Memory B cell (primary cell): Measurements from ENCODE around the gene CFAP410.

Experiments used
- ATAC-seq: fragments of 150-1000 bp; cut with Tn5 transposase; 2 replicates; pipeline ENCODE4 v1.10.0; 2021; ENCODE audit warnings: low read depth, mild to moderate bottlenecking, moderate library complexity
- DNase-seq, 2 donors: peaks; one replicate each; pipeline ENCODE4 v3.0.0; 2022; ENCODE audit warnings: low spot score in 2 of 2
- H3K27ac Mint-ChIP-seq: one replicate; pipeline ENCODE4 v1.8.0; 2022; ENCODE audit warnings: mild to moderate bottlenecking, moderate library complexity, mixed read lengths
- H3K27me3 Mint-ChIP-seq: one replicate; pipeline ENCODE4 v1.8.0; 2022; ENCODE audit warnings: mixed read lengths
- H3K36me3 Mint-ChIP-seq: one replicate; pipeline ENCODE4 v1.8.0; 2022; ENCODE audit warnings: mild to moderate bottlenecking, mixed read lengths
- H3K4me1 Mint-ChIP-seq: one replicate; pipeline ENCODE4 v1.8.0; 2022; ENCODE audit warnings: mixed read lengths
- H3K4me3 Mint-ChIP-seq: one replicate; pipeline ENCODE4 v1.8.0; 2022; ENCODE audit warnings: mild to moderate bottlenecking, moderate library complexity, mixed read lengths
- H3K9me3 Mint-ChIP-seq: one replicate; pipeline ENCODE4 v1.8.0; 2022; ENCODE audit warnings: mixed read lengths

The CFAP410 gene

DNA sequence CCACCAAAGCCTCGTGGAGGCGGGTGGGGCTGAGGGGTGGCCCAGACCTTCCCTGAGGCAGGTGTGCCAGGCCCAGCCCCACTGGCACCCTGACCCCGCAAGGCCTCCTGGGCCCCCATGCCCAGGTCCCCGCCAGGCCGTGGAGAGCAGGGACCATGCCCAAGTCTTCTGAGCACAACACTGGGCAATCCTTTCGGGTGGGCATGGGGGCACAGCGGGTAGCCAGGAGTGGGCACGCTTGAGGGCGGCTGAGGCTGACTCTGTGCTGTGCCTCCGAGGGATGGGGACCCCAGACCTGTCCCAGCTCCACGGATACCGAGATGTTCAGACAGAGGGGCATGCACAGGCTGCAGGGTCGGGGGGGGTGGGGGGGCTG, 12.9 kb downstream of the CFAP410 start:
- Mint-ChIP-seq H3K36me3 (peaks cover 7% of the 10 kb centered on the region), H3K27ac (no peak overlapping the region), H3K9me3 (no peaks in the 10 kb centered on the region), H3K27me3 (no peaks in the 10 kb centered on the region), H3K4me3 (no peak overlapping the region), H3K4me1 (peaks cover 3% of the 10 kb centered on the region)
- ATAC-seq (no peak), DNase-seq (no peak)

DNA sequence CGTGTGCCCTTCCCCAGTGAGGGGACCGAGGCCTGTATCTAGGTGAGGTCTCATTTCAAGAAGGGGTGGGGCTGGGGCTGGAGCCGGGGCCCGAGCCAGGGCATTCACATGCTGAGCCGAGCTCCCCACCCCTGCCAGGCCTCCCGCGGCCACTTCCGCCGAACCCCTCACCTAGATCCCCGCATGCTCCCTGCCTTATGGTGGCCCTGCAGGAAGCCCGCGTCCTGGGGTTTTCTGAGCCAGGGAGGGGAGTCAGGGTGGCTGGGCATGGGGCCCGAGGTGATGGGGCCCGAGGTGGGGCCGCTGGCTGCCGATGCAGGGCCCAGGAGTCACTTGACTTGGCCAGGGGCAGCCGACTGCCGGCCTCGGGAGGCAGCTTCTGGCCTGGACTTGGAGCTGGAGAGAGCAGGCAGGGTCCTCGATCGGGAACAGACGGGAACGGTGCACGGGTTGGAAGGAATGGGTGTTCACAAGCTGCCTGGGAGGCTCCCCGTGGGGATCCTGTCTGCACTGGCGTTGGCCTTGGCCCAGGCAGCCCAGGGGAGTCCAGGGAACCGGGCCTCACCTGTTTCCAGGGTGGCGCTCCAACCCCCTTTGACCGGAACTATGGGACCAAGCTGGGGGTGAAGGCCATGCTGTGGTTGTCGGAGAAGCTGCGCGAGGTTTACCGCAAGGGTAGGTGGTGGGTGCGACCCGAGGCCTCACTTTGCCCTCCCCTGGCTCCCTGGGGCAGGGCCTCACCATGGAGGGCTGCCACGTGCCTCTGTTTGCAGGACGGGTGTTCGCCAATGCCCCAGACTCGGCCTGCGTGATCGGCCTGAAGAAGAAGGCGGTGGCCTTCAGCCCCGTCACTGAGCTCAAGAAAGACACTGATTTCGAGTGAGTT, 13.6 kb downstream of the CFAP410 start:
- DNase-seq = no peak
- Mint-ChIP-seq H3K27me3 (no peaks in the 10 kb centered on the region), H3K4me1 (peaks cover 3% of the 10 kb centered on the region), H3K4me3 (no peak overlapping the region), H3K9me3 (no peaks in the 10 kb centered on the region), H3K27ac (no peak overlapping the region), H3K36me3 (peaks cover 7% of the 10 kb centered on the region)
- ATAC-seq = no peak

GRCh38 chr21:44324854-44325107, 14.4 kb downstream of the CFAP410 start:
- no peak overlapping the region for H3K27ac Mint-ChIP-seq
- no peaks in the 10 kb centered on the region for H3K9me3 Mint-ChIP-seq
- H3K4me3 Mint-ChIP-seq = no peak overlapping the region
- ATAC-seq = no peak
- H3K4me1 Mint-ChIP-seq = peaks cover 3% of the 10 kb centered on the region
- H3K27me3 Mint-ChIP-seq = no peaks in the 10 kb centered on the region
- DNase-seq = no peak
- peaks cover 7% of the 10 kb centered on the region for H3K36me3 Mint-ChIP-seq

DNA sequence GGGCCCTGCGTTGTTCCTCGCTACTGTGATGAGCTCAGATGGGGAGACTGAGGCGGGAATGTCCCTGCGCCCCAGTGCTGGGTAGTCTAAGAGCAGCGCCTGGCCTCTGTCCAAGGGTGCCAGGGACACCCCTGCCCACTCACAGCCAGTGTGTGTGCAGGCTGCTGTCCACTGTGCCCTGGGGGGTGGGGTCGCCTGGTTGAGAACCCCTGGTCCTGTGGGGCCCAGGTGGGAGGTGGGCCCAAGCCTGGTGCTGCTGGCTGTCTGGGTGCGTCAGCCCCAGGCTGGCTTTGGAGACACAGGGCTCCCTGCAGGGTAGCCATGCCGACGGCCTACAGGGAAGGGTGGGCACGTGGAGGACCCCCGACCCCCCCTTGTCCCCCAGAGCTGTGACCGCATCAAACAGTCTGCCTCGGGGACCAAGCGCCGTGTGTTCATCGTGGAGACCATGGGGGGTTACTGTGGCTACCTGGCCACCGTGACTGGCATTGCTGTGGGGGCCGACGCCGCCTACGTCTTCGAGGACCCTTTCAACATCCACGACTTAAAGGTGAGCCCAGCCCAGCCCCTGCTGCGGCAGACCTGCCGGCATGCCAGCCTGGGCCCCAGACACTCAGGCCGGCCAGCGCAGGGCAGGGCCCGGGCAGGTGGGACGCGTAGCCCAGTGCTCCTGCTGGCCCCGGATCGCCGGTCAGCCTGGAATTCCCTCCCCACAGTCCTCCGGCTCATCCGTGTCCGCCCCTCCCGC, 14.9 kb downstream of the CFAP410 start:
- H3K4me1 Mint-ChIP-seq = peaks cover 3% of the 10 kb centered on the region
- no peak for ATAC-seq
- no peak overlapping the region for H3K4me3 Mint-ChIP-seq
- no peaks in the 10 kb centered on the region for H3K27me3 Mint-ChIP-seq
- no peaks in the 10 kb centered on the region for H3K9me3 Mint-ChIP-seq
- no peak for DNase-seq
- H3K36me3 Mint-ChIP-seq = peaks cover 7% of the 10 kb centered on the region
- H3K27ac Mint-ChIP-seq = no peak overlapping the region

DNA sequence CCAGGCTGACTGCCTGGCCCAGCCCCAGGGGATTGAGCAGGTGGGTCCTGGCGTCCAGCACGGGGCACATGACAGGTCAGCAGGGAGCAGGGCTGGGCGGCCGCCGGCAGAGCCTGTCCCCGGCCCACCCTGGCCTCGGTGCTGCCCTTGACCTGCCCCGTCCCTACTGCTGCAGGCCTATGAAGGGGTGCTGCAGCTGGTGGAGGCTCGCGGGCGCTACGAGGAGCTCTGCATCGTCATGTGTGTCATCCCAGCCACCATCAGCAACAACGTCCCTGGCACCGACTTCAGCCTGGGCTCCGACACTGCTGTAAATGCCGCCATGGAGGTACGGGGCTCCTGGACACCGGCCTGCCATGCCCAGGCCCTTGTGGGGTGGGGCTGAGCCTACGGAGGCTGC, 15.6 kb downstream of the CFAP410 start:
- H3K4me3 Mint-ChIP-seq = no peak overlapping the region

GRCh38 chr21:44322621-44323325, 16.4 kb downstream of the CFAP410 start:
- no peaks in the 10 kb centered on the region for H3K4me1 Mint-ChIP-seq
- H3K27me3 Mint-ChIP-seq = no peaks in the 10 kb centered on the region
- DNase-seq = no peak
- ATAC-seq = no peak
- H3K4me3 Mint-ChIP-seq = no peak overlapping the region
- no peaks in the 10 kb centered on the region for H3K9me3 Mint-ChIP-seq
- peaks cover 7% of the 10 kb centered on the region for H3K36me3 Mint-ChIP-seq
- no peak overlapping the region for H3K27ac Mint-ChIP-seq

More for the DNA sequence above, 15.6 kb downstream of the CFAP410 start:
- Mint-ChIP-seq H3K27ac (no peak overlapping the region), H3K36me3 (peaks cover 7% of the 10 kb centered on the region), H3K9me3 (no peaks in the 10 kb centered on the region), H3K27me3 (no peaks in the 10 kb centered on the region), H3K4me1 (peaks cover 3% of the 10 kb centered on the region)
- DNase-seq = no peak
- no peak for ATAC-seq

- no peak overlapping the region for H3K27ac Mint-ChIP-seq
- peaks cover 7% of the 10 kb centered on the region for H3K36me3 Mint-ChIP-seq
- DNase-seq (no peak), ATAC-seq (no peak)
- H3K27me3 Mint-ChIP-seq = no peaks in the 10 kb centered on the region
- H3K4me1 Mint-ChIP-seq = no peaks in the 10 kb centered on the region
- no peak overlapping the region for H3K4me3 Mint-ChIP-seq
- no peaks in the 10 kb centered on the region for H3K9me3 Mint-ChIP-seq
Observed at GRCh38 chr21:44321846-44322450, 17.2 kb downstream of the CFAP410 start.

DNA sequence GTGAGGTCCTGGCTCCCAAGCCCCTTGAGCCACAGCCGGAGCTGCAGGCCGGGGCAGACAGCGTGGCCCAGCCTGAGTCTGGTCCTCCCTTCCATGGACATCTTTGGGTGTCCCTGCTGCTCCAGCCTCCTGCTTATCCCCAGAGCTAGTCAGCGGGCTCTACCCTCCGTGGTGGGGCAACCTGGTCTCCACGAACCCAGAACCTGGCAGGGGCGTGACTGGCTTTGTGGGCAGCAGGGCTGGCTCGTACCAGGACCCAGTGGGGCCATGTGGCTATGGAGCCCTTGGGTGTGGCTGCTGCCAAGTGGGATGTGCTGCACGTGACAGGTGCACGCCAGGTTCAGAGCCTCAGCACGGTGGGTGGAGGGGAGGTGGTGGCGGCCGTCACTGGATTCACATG, 18.3 kb downstream of the CFAP410 start:
- Mint-ChIP-seq H3K4me3 (no peak overlapping the region), H3K27ac (no peak overlapping the region), H3K4me1 (no peaks in the 10 kb centered on the region), H3K36me3 (peaks cover 10% of the 10 kb centered on the region), H3K27me3 (no peaks in the 10 kb centered on the region), H3K9me3 (no peaks in the 10 kb centered on the region)
- DNase-seq (no peak), ATAC-seq (no peak)

GRCh38 chr21:44319407-44320065, 19.7 kb downstream of the CFAP410 start:
- Mint-ChIP-seq H3K9me3 (no peaks in the 10 kb centered on the region), H3K27me3 (no peaks in the 10 kb centered on the region), H3K36me3 (peaks cover 8% of the 10 kb centered on the region), H3K4me1 (no peaks in the 10 kb centered on the region), H3K27ac (no peak overlapping the region), H3K4me3 (no peak overlapping the region)
- no peak for ATAC-seq
- DNase-seq = no peak

DNA sequence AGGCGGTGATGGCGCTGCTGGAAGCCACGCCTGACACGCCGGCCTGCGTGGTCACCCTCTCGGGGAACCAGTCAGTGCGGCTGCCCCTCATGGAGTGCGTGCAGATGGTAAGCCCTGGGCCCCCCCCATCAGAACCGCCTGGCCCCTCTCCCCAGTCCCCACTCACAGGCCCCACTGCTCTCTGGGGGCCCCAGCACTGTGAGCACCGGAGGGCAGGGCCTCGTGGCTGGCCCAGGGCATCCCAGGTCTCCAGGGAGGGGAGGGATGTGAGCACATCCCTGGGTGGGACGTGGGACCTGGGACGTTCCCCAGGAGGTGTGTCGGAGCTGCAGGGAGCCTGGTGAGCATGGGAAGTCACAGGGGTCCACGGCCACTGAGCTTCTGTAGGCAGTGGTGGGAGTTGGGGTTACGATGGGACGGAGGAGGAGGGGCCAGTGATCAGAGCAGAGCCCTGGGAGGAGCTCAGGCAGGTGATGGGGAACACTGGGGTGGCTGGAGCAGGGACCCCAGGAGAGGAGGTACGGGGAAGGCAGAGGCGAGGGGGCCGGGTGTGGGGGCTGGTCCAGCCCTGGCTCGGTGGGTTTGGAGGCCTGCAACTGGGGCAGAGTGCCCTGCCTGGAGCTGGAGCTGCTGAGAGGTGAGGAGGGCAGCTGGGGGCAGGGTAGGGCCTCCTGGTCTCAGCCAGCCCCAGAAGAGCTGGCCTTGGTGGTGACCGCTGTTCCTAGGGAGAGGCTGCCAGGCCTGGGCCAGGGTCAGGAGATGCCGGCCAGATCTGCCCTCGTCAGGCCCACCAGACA, 20.5 kb downstream of the CFAP410 start:
- no peak for DNase-seq
- Mint-ChIP-seq H3K4me1 (no peaks in the 10 kb centered on the region), H3K36me3 (peaks cover 8% of the 10 kb centered on the region), H3K27ac (no peak overlapping the region), H3K4me3 (no peak overlapping the region), H3K27me3 (no peaks in the 10 kb centered on the region), H3K9me3 (no peaks in the 10 kb centered on the region)
- no peak for ATAC-seq

GRCh38 chr21:44317871-44318270, 21.3 kb downstream of the CFAP410 start:
- H3K4me3 Mint-ChIP-seq = no peak overlapping the region
- no peak for ATAC-seq
- peaks cover 5% of the 10 kb centered on the region for H3K36me3 Mint-ChIP-seq
- no peak overlapping the region for H3K27ac Mint-ChIP-seq
- DNase-seq = no peak
- H3K9me3 Mint-ChIP-seq = no peaks in the 10 kb centered on the region
- no peaks in the 10 kb centered on the region for H3K4me1 Mint-ChIP-seq
- H3K27me3 Mint-ChIP-seq = no peaks in the 10 kb centered on the region

DNA sequence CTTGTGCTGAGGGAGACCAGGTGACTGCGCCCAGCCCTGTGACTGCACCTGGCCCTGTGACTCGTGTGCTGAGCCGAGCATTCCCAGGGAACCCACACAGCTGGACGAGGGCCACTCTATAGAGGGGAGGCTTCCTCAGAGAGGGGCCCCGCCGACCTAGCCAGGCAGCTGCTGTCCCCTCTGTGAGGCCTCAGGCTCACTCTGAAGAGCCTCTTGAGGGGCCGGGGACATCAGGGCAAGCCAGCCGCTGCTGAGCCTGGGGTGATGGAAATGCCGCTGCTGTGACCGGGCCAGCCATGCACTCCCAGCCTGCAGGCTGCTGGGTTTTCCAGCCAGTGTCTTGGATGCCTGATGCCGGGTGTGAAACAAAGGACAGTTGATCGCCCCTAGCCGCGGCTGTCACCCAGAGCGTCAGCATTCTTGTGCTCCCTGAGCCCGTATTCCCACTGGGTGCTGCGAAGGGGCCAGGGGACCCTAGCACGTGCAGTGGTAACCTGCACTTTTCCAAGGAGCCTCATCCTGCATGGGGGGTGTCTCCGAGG, 21.9 kb downstream of the CFAP410 start:
- no peaks in the 10 kb centered on the region for H3K4me1 Mint-ChIP-seq
- no peaks in the 10 kb centered on the region for H3K9me3 Mint-ChIP-seq
- H3K4me3 Mint-ChIP-seq = no peak overlapping the region
- no peak overlapping the region for H3K27ac Mint-ChIP-seq
- ATAC-seq = no peak
- peaks cover 5% of the 10 kb centered on the region for H3K36me3 Mint-ChIP-seq
- no peaks in the 10 kb centered on the region for H3K27me3 Mint-ChIP-seq
- DNase-seq = no peak
